Endodermal cell (in vitro differentiated cells): ENCODE data around the gene CXCL11. TPM values are rescaled to one million over a fixed set of nuclear protein-coding genes. Genes with fewer than 3 reads are reported as not detected.

Source experiments
- DNase-seq: peaks from one replicate; pipeline ENCODE4 v3.0.0-alpha.2; 2017
- H3K27ac ChIP-seq: 2 replicates; pipeline ENCODE4 v1.5.1; 2013; ENCODE audit warnings: mild to moderate bottlenecking, low read depth, low read length, moderate library complexity
- H3K27me3 ChIP-seq: 2 replicates; pipeline ENCODE4 v1.6.1; 2013; ENCODE audit warnings: mild to moderate bottlenecking, low read length, moderate library complexity; ENCODE audit not compliant: insufficient read depth, control insufficient read depth, poor library complexity, severe bottlenecking
- H3K36me3 ChIP-seq: 2 replicates; pipeline ENCODE4 v1.7.0; 2013; ENCODE audit warnings: mild to moderate bottlenecking, low read length, moderate library complexity; ENCODE audit not compliant: control insufficient read depth, insufficient read depth
- H3K4me1 ChIP-seq: one replicate; pipeline ENCODE4 v1.7.0; 2013; ENCODE audit warnings: low read length; ENCODE audit not compliant: control insufficient read depth, insufficient read depth
- H3K4me3 ChIP-seq: 2 replicates; pipeline ENCODE4 v1.5.1; 2013; ENCODE audit warnings: mild to moderate bottlenecking, low read length, moderate library complexity
- H3K9ac ChIP-seq: 2 replicates; pipeline ENCODE4 v1.6.1; 2013; ENCODE audit warnings: mild to moderate bottlenecking, low read length, moderate library complexity; ENCODE audit not compliant: poor library complexity, severe bottlenecking; ENCODE audit errors: extremely low read depth
- H3K9me3 ChIP-seq: 2 replicates; pipeline ENCODE4 v1.6.1; 2013; ENCODE audit warnings: mild to moderate bottlenecking, low read length, moderate library complexity; ENCODE audit not compliant: control insufficient read depth
- H3K27ac Mint-ChIP-seq: 2 replicates; pipeline ENCODE4 v1.8.0; 2020; ENCODE audit warnings: mixed read lengths
- H3K27me3 Mint-ChIP-seq: 2 replicates; pipeline ENCODE4 v1.8.0; 2021; ENCODE audit warnings: mild to moderate bottlenecking, mixed read lengths; ENCODE audit not compliant: insufficient read depth
- H3K36me3 Mint-ChIP-seq: 2 replicates; pipeline ENCODE4 v1.8.0; 2020; ENCODE audit warnings: low read depth, mixed read lengths
- H3K4me1 Mint-ChIP-seq: 2 replicates; pipeline ENCODE4 v1.8.0; 2020; ENCODE audit warnings: mixed read lengths
- H3K4me3 Mint-ChIP-seq: 2 replicates; pipeline ENCODE4 v1.8.0; 2020; ENCODE audit warnings: mild to moderate bottlenecking, moderate library complexity, mixed read lengths
- H3K9me3 Mint-ChIP-seq: 2 replicates; pipeline ENCODE4 v1.8.0; 2020; ENCODE audit warnings: mild to moderate bottlenecking, mixed read lengths
- CTCF ChIP-seq: fragments of 200-600 bp; sonication (generic); conservative IDR thresholded peaks from 2 replicates; pipeline ENCODE4 v1.5.0; 2021; ENCODE audit warnings: antibody characterized with exemption, mild to moderate bottlenecking
- WGBS, 2 experiments: methylation state at CpG; one replicate each; pipeline versions ENCODE4 v1.1.5 to v1.1.7; 2013; ENCODE audit warnings: missing lambda C conversion rate in 2 of 2, mixed read lengths in 1 of 2; ENCODE audit not compliant: insufficient coverage in 1 of 2, insufficient read length in 1 of 2; 5-methylcytosine and 5-hydroxymethylcytosine counted together
- total RNA-seq, 2 donors: library from RNA; stranded (reverse); fragmentation: NEBNext Ultra II Directional in 1 of 2; extraction: Animal tissue kit (Norgen Biotek cat#: 25700) in 1 of 2; gene quantifications; 2 replicates in 1 of 2; 3 replicates in 1 of 2; pipeline ENCODE4 v1.2.1, GENCODE V29; 2021

Gene CXCL11
- total RNA-seq, 2 donors from 2014 or later = not detected

GRCh38 chr4:76061982-76062381, 26.1 kb upstream of the CXCL11 start:
- Mint-ChIP-seq H3K9me3 (no peaks in the 10 kb centered on the region), H3K27ac (no peak overlapping the region)
- WGBS, 2 experiments = 94 to 100% methylated on average over 1 of the region's 1 CpG

DNA sequence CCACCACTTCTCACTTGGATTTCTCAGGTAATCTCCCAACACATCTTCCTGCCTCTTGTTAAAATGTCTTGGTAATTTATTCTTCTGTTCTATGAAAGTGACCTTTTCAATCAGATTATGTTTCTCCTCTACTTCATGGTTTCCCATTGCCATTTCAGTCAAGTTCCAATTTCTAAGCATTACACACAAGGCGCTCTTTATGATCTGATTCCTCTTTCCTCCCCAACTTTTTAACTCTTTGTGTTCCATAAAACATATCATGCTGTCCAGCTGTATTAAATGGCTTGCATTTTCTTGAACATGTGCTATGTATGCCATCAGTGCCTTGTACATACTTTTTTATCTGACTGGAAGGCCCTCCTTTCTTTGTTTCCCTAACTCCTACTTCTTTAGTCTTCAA, 25.6 kb upstream of the CXCL11 start:
- Histone ChIP-seq H3K36me3 (no peaks in the 10 kb centered on the region), H3K4me3 (no peak overlapping the region), H3K9ac (no peak overlapping the region), H3K4me1 (no peaks in the 10 kb centered on the region), H3K27ac (no peak overlapping the region), H3K27me3 (no peaks in the 10 kb centered on the region), H3K9me3 (no peaks in the 10 kb centered on the region)
- H3K4me3 Mint-ChIP-seq = no peak overlapping the region
- no peaks in the 10 kb centered on the region for H3K36me3 Mint-ChIP-seq
- no peaks in the 10 kb centered on the region for H3K9me3 Mint-ChIP-seq
- H3K4me1 Mint-ChIP-seq = peaks cover 13% of the 10 kb centered on the region
- H3K27ac Mint-ChIP-seq = no peak overlapping the region
- H3K27me3 Mint-ChIP-seq = no peaks in the 10 kb centered on the region
- no peak for DNase-seq
- TF ChIP-seq CTCF = no peak
- 90 to 92% methylated on average over 1 of the region's 1 CpG for WGBS, 2 experiments

More at GRCh38 chr4:76061982-76062381, 26.1 kb upstream of the CXCL11 start:
- H3K36me3 Mint-ChIP-seq = no peaks in the 10 kb centered on the region
- TF ChIP-seq CTCF = no peak
- Histone ChIP-seq H3K4me1 (no peaks in the 10 kb centered on the region), H3K4me3 (no peak overlapping the region), H3K27me3 (no peaks in the 10 kb centered on the region), H3K27ac (no peak overlapping the region), H3K9me3 (no peaks in the 10 kb centered on the region), H3K36me3 (no peaks in the 10 kb centered on the region), H3K9ac (no peak overlapping the region)
- DNase-seq = no peak
- H3K4me3 Mint-ChIP-seq = no peak overlapping the region
- no peaks in the 10 kb centered on the region for H3K27me3 Mint-ChIP-seq
- peaks cover 13% of the 10 kb centered on the region for H3K4me1 Mint-ChIP-seq

DNA sequence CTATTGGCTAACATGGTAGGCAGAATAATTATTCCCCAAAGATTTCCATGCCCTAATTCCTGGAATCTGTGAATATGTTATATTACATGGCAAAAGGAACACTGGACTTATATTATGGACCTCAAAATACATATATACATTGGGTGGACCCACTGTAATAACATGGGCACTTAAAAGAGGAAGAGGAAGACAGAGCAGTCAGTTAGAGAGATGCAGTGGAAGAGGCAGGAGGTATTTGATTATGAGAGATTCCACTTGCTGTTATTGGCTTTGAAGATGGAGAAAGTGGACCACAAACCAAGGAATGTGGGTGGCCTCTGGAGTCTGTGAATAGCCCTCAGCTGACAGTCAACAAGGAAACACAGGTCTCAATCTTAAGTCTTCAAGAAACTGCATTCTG, 24.6 kb upstream of the CXCL11 start:
- H3K4me3 Mint-ChIP-seq = no peak overlapping the region
- no peaks in the 10 kb centered on the region for H3K9me3 Mint-ChIP-seq
- H3K36me3 Mint-ChIP-seq = no peaks in the 10 kb centered on the region
- Histone ChIP-seq H3K9ac (no peak overlapping the region), H3K9me3 (no peaks in the 10 kb centered on the region), H3K36me3 (no peaks in the 10 kb centered on the region), H3K27ac (no peak overlapping the region), H3K4me3 (no peak overlapping the region), H3K4me1 (no peaks in the 10 kb centered on the region), H3K27me3 (no peaks in the 10 kb centered on the region)
- H3K27ac Mint-ChIP-seq = no peak overlapping the region
- DNase-seq = no peak
- H3K4me1 Mint-ChIP-seq = peaks cover 22% of the 10 kb centered on the region
- H3K27me3 Mint-ChIP-seq = no peaks in the 10 kb centered on the region
- no peak for TF ChIP-seq CTCF
